GM21825 (cell line): ENCODE measurements around the gene NEDD4L.
"Not testable (repeated sequence)": the region's sequence is repeated elsewhere in the genome, so short reads cannot be mapped to it uniquely, and the experiment has no call there.

Experiments
- ATAC-seq: cut with Tn5 transposase; IDR thresholded peaks from one replicate; pipeline ENCODE4 v1.9.1; 2021; ENCODE audit warnings: mild to moderate bottlenecking, moderate library complexity; ENCODE audit not compliant: unreplicated experiment

The NEDD4L gene

DNA sequence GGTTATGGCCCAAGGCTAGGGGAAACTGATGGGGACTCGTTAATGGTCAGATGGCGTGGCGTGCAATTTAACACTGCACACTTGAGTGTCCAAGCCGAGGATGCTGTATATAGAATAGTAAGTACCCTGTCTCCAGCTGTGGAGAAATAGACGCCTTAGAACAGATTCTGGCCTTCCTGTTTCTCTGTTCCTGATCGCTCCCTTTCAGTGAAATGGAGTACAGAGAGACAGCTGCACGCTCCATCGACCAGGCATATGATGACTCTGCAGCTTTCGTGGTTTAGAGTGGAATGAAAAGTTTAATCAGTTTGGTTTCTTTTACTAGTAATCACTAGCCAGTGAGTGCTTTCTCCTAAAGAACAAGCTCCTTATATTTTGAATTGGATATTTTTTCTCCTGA is 213.4 kb downstream of the NEDD4L start:
- ATAC-seq: no peak

DNA sequence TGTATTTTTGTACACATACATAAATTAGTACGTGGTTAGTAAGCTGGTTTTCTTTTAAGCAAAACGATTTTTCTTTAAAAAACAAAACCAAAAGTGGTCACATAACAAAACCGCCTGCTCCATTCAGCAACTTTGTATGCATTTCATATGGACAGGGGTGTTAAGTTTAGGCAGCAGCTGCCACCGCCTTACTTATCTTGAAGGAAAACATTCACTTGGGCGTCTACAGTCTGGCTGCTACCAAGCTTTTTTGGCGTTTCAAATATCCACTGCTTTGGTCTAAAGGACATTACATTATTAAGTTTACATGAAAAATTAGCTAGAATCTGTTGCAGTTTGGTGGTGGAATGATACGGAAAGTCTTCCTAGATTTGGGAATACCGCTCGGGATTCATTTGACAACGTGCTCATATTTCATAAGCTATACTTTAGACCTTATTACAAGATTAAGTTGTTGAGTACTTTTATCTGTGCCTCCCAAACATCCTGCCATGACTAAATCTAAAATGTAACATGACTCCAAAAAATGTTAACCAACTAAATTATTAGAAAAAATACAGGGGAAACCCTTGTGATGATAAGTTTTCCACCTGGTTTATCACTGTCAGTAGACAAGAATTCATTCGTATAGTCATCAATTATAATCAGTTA is 214.8 kb downstream of the NEDD4L start:
- ATAC-seq: no peak

DNA sequence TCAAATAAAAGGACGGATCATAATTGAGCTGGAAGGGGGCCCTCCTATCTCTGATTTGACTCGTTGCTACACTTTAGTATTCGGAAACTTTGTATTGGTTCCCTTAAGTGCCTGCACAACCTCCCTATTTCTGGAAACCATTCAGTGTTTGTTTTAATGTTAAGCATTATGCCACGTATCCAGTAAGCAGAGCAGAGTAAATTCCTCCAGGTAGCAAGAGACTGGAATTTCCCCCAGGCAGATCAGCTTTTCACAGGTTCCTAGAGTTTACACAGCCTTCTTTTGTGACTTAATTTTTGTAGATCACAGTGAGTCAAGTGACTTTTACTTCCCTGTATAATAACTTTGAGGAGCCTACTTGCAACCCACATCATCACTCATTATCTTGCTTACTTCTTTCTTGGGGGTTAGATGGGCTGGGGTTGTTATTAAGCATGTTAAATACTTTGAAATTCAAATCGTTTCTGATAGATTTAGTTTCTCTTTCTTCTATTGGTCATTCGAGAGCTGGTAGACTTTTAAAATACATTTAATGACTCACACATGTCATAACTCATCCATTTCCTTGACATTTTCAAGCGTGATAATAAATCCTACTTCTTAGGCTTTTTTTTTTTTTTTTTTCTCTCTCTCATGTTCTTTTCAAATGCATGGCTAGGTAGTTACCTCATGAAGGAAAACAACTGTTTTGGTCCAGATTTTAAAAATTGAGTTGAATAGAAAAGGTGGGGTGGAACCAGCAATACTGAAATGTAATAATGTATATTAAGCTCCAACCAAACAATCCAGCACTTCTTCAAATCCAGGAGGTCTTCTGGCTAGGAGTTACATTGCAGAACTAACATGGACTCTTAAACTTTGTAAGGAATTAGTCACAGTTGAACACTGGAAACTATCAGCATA is 219.3 kb downstream of the NEDD4L start:
- no peak for ATAC-seq

DNA sequence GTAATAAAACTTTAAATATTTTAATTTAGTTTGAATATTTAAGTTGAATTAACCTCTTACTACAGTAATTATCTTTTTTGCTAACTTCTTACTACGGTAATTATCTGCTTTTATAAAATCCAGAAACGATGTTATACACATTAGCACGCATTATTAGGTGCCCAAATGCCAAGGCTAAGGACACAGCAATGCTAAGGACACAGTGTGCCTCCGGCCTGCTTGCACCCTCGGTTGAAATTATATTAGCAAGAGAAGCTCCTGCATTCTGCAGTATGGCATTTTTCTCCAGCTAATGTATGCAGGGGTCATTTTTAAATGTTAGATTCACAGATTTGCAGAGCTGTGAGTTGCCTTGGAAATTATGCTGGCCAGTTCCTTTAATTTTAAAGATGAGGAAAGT is 220.0 kb downstream of the NEDD4L start:
- no peak for ATAC-seq

DNA sequence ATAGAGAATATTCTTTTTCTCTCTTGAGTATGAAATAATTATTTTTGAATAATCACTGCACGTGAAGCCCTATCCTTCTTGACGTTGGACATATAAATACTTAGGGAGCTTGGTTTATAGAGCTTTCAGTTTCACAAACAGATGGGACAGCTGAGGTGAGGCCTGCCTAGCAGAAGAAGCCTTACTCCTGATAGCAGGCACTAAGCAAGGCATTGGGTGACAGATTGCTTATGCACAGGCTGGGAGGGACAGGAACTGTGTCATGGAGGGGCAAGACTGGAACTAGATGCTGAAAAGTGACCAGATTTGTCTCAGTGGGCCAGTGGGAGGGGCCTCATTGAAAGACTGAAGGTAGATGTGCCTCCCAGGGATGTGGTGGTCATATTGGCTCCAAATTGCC is 220.8 kb downstream of the NEDD4L start:
- no peak for ATAC-seq

DNA sequence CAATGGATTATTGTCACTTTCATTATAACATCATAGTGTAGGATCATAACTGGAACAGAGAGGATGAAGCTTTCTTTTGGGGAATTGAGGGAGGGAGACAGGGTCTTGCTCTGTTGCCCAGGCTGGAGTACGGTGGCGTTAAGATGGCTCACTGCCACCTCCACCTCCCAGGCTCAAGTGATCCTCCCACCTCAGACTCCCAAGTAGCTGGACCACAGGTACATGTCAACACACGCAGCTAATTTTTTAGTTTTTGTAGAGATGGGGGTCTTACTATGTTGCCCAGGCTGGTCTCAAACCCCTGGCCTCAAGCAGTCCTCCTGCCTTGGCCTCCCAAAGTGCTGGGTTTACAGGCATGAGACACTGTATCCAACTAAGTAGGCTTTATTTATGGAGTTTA is 221.5 kb downstream of the NEDD4L start:
- ATAC-seq: not testable (repeated sequence)

DNA sequence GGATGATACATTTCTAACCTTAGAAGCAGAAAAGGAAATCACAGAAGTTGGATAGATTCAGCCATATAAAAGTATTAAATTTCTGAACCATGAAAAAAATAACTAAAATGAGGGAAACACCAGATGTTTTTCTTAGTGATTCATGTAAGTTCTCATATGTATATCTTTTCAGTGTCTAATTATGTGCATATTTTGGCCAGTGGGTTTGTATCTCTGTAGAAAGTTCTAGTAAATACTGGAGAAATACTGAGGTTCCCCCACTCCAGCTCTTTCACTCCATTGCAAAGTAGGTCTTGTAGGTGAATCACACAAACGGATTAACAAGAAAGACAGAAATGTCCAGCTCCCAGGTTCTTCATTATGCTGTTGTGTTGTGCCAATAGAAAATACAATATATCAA is 222.3 kb downstream of the NEDD4L start:
- no peak for ATAC-seq

DNA sequence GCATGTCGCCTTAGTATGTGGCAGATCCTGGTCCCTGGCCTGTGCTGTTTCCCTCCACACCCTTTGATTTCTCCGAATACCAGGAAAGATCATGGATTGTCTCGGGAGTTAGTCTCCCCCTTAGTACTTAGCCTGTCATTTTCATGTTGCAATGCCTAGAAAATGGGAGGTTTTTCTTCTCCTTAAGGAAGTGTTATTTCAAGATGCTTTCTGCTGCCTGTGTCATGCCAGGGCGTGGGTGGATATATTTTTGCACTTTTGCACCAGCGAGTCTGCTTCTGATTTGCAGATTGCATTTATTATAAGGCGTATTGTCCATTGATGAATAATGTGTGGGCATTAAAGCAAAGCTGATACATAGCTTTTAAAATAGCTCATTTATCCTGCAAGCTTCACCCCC is 223.5 kb downstream of the NEDD4L start:
- no peak for ATAC-seq

DNA sequence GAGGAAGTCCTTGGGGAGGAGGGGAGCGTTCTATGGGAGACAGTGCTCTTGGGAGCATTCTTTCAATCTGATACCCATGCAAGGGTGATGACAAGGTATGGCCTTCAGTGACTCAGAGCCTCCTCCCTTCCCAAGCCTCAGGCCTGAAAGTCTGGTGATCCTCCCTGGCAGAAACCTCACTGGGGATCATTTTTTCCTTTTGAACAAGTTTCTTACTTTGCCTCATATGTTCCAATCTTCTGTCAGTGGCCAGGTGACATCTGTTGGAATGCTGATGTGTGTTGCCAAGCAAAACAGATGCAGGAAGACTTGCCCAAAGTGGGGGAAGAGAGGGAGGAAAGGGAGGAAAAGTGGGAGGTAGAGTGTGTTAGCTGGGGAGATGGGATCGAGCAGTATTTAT is 224.8 kb downstream of the NEDD4L start:
- ATAC-seq: no peak

DNA sequence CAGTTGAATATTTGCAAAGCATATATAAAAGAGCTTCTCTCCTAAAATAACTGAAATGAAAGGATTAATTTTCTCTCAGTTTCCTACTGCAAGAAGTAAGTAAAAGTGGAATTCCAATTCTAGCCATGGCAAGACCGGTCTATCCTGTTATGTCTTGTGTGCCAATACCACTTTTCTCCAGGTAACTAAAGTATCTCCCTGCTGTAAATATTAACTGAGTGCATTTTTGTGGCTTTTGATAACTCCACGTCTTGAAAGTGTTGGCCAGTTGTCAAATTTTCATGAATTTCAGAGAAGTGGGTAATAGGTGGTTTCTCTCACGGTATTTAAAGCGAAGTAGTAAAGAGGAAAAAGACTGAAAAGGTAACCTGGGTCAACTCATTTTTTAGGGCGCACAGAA is 225.9 kb downstream of the NEDD4L start:
- no peak for ATAC-seq

DNA sequence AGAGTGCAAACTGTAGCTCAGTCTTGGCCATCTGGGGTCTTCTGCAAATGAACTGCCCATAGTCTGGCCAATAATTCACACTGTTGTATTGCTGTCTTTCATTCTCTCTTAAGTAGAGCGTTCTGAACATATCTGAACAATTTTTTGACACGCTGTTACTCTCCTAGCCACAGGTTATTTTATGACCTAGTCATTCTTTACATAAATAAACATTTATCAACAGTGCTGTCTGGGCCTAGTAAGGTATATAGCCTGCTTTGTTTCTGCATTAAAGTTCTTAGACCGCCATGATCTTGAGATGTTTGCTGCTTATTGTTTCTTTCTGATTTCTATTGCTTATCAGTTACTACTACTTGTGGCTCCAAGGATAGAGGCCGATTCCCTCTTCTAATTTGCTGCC is 226.4 kb downstream of the NEDD4L start:
- no peak for ATAC-seq

DNA sequence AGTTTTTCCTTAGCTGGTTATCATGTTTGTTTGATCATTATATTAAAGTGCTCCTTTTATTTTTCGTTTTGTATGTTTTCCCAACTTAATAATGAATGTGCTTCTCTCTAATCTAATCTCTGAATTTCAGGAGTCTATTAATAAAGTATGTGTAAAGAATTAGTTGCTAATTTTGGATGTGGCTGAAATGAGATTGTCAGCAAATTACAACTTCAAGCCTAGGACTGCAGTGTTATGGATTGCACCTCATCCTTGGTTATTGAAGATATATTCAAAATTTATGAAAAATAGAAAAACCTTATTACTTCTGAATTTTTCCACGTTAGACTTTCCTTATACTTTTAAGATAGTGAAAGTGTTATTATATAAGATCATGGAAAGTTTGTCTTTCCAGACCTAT is 227.7 kb downstream of the NEDD4L start:
- no peak for ATAC-seq

DNA sequence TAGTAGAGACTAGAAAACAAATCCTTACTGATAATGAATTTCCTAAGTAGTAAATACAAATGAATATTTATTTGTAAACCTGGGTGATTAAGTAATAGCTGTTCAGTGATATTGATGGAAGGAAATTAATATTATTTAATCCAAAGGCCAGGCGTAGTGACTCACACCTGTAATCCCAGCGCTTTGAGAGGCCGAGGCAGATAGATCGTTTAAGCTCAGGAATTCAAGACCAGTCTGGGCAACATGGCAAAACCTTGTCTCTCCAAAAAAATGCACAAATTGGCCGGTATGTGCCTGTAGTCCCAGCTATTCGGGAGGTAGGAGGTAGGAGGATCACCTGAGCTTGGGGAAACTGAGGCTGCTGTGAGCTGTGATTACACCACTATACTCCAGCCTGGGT is 228.2 kb downstream of the NEDD4L start:
- no peak for ATAC-seq

DNA sequence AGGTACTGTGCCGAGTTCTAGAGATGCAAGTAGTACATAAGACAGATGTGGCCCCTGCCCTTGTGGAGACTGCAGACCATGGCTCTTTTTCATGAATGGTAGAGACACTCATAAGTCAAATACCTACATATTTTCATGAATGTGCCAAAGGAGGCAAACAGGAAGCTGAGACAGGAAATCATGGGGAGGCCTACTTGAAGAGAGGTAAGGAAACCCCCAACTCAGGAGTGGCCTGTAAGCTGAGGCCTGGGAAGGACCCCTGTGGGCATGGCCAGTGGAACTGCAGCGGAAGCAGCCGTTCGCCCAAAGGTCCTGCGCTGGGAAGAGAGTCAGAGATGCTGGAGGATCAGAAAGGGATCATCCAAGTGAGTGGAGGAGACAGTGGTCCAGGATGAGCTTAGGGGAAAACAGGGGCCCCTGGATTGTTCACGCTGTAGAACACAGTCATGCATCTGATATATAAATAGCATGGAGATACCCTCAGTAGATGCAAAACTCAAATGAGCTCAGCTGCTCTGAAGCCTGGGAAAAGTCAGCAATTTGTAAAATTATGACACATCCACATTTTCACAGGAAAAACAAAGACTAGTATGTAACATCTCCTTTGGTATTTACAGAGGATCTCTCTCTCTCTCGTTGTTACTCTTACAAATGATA is 228.9 kb downstream of the NEDD4L start:
- ATAC-seq: no peak

DNA sequence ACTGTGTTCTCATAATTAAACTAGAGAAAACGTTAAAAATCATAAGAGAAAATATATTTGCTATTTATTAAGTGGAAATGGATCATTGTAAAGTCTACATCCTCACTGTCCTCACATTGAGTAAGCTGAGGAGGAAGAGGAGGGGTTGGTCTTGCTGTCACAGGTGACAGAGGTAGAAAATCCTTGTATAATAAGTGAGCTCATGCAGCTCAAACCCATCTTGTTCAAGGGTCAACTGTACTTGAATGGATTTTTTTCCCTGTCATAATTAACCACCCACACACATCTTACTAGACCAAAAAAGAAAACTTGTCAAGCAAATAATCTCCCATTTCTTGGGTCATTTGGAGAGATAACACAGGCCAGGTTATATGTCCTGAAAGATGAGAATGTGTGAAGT is 231.2 kb downstream of the NEDD4L start:
- no peak for ATAC-seq

DNA sequence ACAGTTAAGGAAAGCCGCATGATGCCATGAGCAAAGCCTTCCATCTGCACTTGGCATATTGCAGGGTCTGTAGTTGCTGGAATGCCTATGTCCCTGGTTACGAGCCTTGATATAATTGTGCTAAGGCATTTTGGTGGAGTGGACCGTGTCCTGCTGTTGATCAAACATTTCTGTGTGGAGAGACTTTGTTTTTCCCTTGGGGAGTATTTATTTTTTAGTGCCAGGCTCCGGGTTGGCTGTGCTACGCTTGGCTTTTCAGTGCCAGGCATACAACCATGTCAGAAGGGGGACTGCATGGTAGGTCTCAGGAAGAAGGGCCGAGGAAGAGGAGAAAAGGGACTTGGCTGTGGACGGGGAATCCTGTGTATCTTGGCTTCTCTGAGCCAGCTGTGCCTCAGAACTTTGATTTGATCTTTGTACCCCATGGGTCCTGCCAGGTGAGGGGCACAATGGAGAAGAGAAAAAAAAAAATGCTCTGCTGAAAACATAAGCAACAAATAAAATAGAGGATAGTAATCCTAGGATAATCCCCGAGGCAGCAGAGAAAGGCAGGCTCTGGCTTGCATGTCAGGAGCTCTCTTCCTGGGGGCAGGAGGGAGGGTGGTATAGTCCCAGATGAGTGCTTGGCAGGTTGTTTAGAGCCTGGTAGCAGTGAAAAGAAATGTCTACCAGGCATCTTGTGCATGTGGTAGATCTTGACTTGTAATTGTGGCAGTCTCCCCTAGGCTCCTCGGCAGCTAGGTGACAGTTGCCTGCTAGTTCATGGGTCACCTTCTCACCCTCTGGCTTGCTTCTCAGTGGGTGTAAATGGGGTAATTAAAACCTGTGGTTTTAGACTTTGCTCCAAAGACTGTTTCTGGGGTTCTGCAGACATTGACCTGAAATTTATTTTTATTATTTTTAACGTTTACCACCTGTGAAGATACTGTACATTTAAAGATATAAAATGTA is 233.0 kb downstream of the NEDD4L start:
- ATAC-seq: no peak

DNA sequence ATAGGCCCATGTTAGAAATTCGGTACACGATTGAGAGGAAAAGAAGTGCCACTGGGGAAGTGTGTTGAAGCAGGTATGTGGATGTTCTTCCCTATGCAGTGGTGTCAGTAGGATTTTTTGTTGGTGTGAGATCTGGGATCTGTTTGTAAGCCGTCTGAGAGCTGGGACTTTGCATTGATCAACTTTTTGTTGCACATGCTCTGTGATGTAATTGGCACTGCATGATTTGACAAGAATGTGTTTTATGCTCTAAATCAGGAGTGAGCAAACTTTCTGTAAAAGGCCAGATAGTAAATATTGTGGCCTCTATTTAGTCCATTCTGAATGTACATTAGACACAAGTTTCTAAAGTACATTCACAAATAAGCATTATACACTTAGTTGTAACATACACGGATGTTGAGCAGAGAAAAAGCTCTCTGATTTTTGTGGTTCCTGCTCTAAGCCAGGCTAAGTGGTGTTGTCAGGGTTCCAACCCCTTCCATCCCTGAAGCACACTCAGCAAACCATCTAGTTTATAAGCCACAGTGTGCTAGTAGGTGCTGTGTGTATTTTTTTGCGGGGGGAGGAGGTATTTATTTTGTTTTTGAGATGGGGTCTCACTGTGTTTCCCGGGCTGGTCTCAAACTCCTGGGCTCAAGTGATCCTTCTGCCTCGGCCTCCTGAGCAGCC is 235.6 kb downstream of the NEDD4L start:
- no peak for ATAC-seq

DNA sequence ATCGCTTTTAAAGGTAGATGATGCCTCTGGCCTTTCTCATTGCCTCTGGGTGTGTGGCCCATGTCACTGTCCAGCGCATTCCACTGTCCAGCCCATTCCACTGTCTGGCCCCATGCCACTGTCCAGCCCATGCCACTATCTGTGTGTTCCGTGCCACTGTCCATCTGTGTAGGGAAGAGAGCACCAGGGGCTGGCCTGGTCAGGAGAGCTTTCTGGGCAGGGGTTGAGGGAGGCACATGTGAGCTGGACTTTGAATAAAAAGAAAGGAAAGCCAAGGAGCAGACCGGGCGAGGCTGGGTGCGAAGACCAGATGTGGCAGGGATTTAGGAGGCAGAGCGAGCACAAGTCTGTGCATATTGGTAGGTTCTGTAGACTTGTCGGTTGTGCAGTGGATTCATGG is 236.2 kb downstream of the NEDD4L start:
- ATAC-seq: no peak

DNA sequence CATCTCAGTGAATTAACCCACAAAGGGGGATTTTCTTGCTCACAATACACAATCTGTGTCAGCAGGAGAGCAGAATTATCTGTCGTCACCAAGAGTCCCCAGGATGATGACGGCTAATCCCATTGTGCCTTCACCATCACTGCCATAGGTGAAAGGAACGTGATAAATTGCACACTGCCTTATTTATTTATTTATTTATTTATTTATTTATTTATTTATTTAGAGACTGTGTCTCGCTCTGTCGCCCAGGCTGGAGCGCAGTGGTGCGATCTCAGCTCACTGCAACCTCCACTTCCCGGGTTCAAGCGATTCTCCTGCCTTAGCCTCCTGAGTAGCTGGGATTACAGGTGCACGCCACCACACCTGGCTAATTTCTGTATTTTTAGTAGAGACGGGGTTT is 238.8 kb downstream of the NEDD4L start:
- ATAC-seq: not testable (repeated sequence)

DNA sequence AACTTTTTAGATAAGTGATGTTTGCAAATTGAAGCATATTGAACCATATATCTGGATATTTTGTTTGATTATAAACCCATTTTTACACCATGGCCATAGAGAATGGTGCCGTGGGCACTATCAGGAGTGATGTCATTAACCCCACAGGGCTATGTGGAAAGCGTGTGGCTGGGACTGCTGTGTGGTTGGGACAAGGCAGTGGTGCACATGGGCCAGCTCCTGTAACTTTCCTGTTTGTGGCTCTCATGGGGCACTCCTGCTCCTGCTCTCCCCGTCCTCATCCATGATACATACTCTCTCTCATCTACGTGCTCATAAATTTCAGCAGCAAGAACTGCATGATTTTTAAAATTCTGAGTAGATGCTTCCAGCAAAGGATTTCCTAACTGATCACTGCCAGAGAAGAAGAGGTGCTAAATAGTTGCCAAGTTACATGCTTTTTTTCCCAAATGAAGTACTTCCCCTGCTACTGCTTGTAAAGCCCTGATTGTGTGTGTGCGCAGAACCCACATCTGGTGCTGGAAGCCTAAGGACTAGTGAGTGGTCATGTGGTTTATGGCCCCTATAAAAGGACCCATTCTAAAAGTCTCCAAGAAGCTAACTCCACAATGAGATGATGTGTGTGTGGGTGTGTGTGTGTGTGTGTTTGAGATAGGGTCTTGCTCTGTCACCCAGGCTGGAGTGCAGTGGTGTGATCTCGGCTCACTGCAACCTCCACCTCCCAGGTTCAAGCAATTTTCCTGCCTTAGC is 240.8 kb downstream of the NEDD4L start:
- ATAC-seq: no peak
